CD4-positive, alpha-beta T cell treated with Interleukin-1 beta for 1 hour (primary cell): Measurements from ENCODE around the gene CYB561D1.

ENCODE experiments used
- DNase-seq, 2 donors: peaks; one replicate each; pipeline ENCODE4 v3.0.0-alpha.2; 2020 to 2022

Gene CYB561D1

GRCh38 chr1:109502364-109502851 lies 8.5 kb downstream of the CYB561D1 start:
- DNase-seq = peak; percentile 73 to 77

DNA sequence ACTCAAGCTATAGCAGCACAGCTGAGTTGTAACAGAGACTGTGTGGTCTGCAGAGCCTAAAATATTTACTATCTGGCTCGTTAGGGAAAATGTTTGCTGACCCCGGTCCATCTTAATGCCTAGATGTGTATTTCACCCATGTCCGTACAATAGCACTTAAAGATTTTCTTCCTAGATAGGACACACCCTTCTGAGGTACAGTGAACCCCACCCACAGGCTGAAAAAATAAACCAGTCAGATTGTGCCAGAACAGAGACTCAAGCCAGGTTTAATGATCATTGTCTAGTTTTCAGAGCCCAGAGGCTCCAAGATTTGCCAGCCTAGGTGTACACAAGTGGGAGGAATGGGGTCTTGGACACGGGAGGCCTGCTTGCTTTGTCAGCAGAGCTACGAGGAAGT lies 10.0 kb downstream of the CYB561D1 start:
- peak in 1 of 2 donors; percentile 25 for DNase-seq

DNA sequence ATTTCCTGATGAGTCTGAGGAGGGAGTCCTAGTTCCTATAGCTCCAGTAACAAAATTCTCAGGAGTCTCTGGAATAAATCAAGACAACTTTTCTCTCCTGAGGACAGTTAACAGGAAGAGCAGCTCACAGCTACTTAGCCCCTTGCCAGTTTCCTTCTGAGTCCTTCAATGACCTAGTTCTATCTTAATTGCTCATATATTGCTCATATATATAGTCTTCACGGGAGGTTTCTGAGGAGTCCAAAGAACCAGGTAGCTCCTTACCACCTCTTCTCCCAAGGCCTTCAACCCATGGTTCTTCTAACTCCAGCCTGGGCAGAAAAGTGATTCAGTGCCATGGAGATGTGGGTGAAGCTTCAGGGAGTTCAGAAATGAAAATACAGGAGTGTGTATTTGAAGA lies 11.1 kb downstream of the CYB561D1 start:
- no peak for DNase-seq

- no peak for DNase-seq
Measured at GRCh38 chr1:109508001-109508872, 14.3 kb downstream of the CYB561D1 start.

- DNase-seq = no peak
Measured at GRCh38 chr1:109508873-109509175, 14.9 kb downstream of the CYB561D1 start.

DNA sequence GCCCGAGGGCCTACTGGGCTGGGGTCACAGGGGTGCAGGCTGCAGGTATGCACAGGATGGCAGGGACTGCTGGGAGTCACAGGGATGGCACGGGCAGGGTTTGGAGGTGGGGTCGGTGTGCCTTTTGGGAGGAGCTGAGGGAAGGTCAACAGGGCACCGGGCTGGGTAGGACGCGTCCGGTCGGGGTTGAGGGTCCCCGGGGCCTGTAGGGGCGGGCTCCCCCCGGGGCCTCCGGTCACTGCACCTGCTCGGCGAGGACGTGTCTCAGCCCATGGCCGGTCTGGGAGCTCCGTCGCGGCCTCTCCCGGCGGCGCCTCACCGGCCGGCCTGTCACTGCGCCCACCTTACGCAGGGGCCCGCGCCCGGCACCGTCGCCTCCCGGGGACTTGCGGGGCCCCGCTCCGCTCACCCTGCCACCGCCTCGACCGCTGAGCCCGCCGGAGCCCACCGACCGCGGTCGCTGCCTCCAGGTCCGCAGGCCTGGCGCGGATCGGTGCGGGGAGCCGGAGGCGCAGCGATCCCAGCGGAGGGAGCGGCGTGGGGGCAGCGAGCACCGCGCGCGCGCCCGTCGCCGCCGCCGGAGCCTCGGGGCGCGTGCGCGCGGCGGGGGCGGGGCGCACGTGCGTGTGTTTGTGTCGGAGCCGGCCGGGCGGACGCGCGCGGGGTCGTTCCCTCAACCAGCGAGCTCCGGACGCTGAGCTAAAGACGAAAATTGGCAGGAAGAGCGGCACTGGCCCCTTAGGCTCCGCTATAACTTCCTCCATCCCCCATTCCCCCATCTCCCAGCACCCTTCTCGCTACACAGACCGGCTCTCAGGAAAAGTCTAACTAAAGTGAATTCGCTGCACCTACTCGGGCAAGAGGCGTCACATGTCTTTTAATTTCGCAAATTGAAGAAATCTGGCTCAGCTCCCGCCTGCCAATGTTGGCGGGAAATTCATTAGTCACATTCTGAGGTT lies 15.6 kb downstream of the CYB561D1 start, which contains the start of gene AMIGO1:
AMIGO1 (minus strand) TSS at position 552 of the 959 bp plus-strand sequence. CDS start 815 bp downstream, outside the sequence.
- DNase-seq = peak; percentile 56 to 63

DNA sequence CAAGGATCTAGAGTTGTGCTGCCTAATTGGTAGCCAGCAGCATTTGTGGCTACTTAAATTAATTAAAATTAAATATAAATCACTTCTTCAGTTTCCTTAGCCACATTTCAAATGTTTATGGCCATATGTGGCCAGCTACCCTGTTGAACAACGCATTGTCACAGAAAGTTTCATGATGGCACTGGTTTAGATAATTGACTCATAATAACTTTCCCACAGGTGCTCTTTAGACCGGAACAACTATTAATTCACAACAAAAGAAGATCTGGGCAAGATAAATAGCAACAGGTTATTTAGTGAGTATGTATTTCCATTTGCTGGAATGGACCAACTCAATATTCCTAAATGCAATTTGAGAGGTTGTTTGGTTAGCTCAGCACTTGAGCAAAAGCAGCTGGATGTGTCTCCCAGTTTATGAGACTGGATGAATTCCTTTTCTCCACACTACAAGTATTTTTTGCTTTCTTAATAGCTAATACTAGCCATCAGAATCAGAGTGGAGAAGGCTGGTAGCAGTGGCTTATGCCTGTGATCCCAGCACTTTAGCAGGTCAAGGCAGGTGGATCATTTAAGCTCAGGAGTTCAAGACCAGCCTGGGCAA lies 19.3 kb downstream of the CYB561D1 start:
- DNase-seq = no peak

DNA sequence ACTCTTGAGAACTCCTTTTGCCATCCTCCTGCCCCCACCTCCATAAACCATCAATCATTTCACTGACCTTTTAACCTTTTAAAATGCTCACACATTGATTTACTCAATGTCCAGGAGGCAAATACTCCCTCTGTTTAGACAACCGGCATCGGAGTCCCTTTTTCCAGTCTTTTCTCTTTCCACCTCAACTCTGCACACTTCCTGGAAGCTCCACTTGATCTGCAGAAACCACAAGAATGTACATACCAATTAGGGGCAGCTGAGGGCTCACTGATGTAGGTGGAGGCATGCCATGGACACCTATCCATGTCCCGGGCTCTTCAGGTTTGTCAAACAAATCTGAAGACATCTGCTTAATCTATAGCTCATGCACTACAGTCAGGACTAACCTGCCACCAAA lies 21.0 kb downstream of the CYB561D1 start:
- no peak for DNase-seq

GRCh38 chr1:109516872-109517271 lies 23.0 kb downstream of the CYB561D1 start:
- no peak for DNase-seq

DNA sequence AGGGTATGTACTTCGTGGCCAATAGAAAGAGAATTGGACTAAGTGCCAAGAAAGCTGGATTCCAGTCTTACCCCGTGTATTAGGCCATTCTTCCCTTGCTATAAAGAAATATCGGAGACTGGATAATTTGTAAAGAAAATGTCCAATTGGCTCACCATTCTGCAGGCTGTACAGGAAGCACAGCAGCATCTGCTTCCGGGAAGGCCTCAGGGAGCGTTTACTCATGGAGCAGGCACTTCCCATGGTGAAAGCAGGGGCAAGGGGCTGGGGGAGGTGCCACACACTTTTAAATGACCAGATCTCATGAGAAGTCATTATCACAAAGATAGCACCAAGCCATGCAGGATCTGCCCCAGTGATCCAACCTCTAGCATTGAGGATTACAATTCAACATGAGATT lies 23.4 kb downstream of the CYB561D1 start:
- DNase-seq = no peak

DNA sequence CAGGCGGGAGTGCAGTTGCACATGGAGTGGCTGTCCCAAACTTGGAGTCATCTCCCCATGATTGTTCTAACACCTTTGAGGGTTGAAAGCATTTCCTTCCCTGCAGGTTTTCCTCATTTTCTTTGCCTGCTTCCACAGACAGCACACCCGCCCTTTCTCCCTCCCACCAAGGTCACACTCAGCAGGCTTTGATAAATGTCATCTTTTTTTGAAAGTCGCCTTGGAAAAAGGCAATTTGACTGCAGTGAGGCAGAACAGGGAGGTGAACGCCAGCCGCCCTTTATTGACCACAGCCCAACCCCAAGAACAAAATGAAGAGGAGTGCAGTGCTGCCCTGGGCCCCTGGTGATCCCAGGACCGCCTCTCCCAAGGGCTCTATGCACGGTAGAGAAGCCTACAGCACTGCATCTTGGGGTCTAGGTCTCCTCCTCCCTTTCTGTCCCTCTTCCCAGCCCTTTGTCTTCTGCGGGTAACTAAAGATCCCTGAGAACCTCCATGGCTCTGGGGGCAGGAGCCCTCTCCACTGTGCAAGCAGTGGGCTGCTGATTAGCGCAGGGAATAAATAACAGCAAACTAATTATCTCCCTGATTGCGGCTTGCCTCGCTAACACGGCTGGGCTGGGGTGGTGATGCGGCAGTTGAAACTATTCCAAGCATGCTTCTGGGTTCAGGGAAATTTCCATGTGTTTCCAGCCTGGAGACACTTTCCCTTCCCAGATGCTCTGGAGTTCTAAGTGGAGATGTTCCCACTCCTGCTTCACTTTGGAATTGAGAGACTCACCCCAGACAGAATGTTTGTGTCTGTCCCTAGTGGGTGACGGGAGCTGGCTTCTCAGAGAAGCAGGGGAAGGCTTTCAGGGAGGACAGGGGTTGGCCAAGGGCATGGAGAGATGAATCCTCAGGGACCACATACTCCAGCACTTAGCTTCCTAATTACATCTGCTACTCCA lies 27.4 kb downstream of the CYB561D1 start:
- no peak for DNase-seq

GRCh38 chr1:109522026-109522425 lies 28.1 kb downstream of the CYB561D1 start:
- no peak for DNase-seq

DNA sequence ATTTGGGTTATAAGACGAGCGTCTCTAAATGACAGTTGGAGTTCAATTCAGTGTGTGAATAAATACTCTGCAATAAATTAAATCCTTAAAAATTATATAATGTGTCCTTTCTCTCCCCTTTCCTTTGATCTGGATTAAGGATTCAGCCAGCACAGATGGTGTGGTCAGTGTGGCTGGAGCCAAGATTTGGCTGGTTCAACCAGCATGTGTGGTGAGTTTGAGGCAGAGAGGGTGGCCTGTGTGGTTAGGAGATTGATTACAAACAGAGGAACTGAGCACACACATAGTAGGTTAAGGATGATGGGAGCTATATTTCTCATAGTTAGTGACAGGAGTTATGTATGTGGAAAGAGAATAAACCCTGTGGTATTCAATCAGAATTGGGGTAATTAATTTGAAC lies 29.8 kb downstream of the CYB561D1 start:
- DNase-seq = no peak

DNA sequence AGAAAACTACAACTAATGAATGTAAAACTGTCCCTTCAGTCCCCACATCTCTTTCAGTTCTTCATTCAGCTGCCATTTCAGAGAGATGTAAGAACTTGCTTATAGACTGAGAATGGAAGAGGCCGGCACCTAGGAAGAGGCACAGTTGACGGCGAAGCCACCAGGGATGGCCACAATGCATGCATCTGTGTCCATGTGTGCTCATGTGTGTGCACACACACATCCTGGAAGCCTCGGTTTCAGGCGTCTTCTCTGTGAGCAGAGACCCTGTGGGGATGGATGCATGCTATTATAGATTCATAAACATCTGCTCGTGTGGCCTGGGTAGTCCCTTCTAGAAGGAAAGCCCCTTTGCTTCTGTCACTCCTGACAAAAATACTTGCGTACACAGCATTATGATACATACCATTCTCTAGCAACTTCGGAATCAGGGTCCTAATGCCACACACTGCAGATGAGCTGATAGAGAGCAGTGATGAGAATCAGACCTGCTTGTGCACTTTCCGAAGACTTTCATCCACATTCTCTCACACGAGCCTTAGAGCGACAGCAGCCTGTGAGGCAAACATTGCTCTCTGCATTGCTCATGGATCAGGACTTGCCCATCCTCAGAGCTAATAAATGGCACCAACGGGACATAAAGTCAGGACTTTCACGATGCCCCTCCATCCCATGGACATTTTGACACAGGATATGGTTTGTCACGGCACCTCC lies 33.4 kb downstream of the CYB561D1 start:
- DNase-seq = no peak

GRCh38 chr1:109527846-109528695 lies 34.2 kb downstream of the CYB561D1 start:
- DNase-seq = no peak

GRCh38 chr1:109528712-109529111 lies 34.8 kb downstream of the CYB561D1 start:
- DNase-seq = no peak

DNA sequence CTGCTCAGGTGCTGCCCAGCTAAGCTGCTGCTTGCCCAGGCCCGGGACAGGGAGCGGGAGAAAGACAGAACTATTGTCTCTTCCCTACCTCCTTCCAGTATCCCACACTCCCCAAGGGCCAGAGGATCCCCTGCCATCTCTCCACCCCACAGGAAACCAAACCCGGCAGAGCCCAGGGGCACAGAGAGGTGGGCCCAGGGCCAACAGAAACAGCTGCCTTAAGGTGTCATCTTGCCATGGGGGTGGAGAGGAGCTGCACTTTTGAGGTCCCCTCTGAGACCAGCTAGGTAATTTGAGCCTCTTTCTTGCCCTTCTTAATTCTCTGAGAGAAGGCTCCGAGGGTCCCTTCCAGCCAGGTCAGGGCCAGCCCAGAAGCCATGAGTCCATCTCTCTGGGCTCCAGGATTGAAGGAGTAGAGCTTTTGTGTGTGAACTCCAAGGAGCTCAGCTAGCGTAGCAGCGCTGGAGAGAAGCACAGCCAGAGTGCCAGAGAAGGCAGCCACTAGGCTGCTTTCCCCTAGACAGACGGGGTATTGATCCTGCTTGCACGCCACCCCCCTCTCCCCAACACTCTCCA lies 36.1 kb downstream of the CYB561D1 start:
- no peak for DNase-seq

DNA sequence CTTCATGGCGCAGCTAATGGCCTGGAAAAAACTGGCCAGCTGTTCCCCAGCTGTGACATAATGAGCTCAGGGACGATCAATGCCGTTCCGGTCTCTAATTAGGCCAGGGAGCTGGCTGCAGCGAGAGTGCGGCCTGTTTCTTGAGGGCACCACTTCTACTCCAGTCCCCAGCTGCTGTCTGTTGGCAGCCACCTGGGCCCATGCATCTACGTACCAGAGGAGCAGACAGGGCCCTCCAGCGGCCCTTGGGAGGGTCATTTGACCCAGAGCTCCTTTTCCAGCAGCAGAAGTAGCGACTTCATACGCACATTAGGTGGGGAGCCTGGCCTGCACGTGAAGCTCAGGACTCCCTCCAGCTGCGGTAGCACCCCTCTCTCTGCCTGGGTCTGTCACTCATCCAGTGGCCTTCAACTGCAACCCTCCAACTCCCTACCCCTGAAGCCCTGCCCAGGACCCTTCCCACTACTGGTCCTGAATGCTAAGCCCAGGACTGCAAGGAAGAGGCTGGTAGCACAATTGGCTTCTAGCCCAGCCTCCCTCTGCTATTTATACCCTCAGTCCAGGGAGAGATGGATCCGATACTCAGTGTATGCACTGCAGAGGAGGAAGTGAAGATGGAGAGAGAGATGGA lies 36.7 kb downstream of the CYB561D1 start:
- DNase-seq = no peak

DNA sequence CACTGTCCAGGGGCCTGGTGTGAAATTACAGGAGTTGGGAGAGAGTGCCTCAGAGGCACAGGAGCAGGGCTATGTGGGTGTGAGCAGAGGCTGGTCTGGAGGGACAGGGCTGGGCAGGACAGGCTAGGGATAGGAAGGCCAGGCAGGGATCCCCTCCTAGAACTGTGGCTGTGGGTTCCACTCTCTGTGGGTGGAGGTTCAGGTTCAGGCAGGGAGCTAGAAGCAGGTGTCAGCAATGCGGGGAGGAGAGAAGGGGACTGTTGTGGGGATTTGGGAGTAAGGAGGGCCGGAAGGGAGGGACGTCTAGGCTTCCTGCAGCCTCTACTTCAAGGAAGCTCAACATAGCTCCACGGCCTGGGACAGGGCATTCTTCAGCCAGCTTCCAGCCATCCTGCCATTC lies 37.5 kb downstream of the CYB561D1 start:
- no peak for DNase-seq
